TTC549 (cell line): ENCODE data around the gene SH3RF1.

Source experiments
- FAIRE-seq: peaks from 2 replicates; lab custom pipeline; 2012; peaks lifted over from hg19 to GRCh38; lab: Jason Lieb, UNC

The SH3RF1 gene

DNA sequence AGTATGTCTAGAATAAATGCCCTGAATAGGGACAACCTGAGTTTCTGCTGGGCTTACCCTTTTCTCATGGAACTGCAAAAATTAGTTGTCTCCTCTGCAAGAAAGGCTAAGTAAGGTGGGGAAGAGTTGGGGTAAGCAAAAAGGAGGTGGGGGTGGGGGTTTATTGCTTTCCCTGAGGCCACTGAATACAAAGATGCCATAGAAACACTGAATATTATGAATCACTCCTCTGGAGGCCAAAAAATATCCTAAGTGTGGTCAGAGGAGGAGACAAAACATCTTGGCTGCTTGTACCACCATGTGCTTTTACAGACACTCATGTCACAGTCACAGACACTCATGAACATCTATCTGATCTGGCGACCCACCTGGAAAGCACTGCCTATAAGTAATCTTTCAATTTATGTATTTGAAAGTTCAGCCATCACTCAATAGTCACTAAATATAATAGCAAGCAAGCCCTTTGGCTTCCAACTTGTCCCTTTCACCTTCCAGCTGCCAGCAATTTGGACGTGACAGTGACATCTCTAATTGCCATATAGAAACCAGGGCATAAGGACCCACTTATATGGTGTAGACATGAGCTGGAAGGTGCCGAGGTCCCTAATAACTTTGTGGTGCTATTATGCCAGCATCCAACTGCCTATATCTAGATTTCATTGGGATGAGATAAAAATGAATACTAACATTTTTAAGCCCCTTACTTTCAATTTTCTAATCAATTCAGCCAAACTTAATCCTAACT is 138.0 kb downstream of the SH3RF1 start:
- no peak for FAIRE-seq

DNA sequence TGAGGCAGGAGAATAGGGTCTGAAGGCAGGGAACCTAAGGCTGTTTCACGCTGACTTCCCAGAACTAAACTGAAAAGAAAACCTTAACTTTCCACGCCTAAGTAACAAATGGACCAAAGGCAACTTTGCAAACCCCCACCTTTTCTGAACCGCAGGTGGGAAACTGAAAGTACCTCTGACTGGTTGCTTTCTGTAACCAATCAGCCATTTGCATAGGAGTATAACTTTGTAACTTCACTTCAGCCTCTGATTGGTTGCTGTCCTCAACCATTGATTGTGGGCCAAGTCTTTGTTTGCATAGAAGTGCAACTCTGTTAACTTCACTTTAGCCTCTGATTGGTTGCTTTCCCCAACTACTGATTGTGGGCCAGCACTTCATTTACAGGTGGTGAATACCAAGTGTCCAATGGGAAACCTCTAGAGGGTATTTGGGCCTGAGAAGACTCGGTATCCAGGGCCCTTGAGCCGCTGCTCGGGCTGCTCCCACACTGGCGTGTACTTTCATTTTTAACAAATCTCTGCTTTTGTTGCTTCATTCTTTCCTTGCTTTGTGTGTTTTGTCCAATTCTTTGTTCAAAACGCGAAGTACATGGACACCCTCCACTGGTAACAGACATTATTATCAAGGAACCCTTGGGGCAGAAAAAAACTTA is 139.1 kb downstream of the SH3RF1 start:
- FAIRE-seq: no peak

DNA sequence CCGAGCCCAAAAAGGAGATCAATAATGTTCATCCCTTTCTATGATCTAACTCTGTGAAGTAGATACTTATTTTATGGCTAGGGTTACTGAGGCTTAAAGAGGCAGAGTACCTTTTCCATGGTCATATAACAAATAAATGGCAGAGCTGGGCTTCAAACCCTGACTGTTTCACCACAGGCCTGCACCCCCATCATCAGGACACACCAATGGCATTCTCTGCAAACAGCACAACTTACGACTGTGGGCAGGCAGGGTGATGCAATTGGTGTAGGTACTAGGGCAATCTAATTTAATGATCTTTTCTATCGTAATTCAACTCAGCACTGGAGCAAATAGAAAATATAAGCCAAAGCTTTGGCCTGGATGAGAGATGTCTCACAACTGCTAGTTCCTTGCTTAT is 141.9 kb downstream of the SH3RF1 start:
- no peak for FAIRE-seq

DNA sequence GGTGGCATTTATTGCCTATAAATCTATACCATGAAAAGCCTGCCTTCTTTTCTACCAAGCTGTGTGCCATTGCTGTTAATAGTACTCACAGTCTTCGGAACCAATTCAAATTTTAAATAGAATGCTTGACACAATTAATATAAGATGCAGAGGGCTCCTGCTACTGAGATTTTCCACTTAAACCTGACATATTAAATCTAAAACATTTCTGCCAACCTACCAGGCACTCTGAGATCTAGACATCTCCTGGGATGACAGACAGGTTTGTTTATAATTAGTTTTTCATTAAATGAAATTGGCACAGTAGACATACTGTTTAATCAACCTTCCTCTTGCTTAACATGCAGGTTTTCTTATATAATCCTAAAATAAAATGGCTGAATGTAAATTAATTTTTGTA is 143.4 kb downstream of the SH3RF1 start:
- no peak for FAIRE-seq

DNA sequence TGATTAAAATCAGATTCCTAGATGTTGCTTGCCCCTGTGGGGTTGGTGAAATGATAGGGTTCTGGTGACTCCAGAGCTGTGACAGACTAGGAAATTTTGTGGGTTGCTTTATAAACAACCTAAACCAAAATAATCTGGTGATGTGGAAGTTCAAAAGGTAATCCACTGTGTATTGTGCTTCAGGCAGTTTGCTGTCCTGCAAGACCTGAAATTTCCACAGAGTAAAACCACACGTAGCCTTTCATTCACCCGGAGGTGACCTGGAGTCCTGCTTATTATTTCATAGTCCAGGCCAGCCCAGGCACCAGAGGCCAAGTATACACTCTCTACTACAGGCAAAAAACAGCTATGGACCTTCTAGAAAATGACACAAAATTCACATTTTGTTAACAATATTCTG is 146.1 kb downstream of the SH3RF1 start:
- FAIRE-seq: no peak

DNA sequence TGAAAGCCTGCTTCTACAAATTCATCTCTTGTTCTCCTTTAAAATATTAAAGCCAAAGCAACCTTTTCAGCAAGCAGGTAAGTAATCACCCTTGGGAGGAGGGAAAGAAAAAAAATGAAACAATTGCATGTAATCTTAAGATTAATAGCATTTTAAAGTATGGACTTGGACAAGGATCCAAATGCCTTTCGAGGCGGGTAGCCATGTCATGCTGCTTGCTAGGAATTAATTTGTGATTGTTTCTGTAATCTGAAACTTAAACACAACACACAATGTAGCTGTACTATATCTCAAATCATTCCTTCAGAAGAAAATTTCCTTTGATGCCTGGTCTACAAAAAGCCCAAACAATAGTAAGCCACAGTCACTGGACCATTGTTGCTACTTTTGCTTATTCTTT is 148.3 kb downstream of the SH3RF1 start:
- FAIRE-seq: no peak

DNA sequence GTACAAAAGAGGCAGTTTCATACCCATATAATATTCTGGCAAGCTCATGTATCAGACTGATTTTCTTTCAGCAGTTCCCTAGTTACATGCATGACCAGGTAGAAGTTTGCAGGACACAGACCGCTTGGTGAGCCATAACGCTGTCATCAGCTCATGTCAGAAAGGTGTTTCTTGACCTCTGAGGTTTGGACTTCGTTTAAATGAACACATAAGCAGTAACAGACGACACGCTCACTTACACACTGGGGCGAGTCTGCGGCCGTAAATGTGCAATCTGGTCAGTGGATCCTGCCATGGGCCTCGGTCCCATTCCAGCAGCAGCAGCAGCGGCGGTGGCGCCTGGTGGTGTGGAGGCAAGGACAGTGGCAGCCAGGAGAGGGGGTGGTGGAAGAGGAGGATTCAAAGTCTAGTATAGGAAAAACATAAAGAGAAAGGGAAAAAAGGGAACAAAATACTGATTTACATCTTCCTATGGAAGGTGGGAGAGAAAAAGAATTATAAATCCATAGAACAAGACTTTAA is 148.8 kb downstream of the SH3RF1 start:
- no peak for FAIRE-seq

DNA sequence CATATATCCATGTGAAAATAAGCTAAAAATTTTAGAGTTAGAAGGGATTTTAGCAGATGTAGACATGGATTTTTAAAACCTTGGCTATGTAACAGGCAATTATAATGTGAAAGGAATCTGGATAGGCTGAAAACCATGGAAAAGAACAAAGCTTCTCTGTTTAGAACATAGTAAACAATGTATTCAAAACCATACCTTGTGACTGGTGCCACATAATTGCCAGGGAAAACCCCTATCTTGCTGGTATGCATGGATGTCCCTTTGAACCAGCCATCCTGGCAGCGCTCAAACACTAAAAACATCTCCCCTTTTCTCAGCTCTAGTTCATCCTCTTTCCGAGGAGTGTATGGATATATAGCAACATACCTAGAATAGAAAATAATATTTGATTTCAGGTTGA is 150.1 kb downstream of the SH3RF1 start:
- FAIRE-seq: no peak

DNA sequence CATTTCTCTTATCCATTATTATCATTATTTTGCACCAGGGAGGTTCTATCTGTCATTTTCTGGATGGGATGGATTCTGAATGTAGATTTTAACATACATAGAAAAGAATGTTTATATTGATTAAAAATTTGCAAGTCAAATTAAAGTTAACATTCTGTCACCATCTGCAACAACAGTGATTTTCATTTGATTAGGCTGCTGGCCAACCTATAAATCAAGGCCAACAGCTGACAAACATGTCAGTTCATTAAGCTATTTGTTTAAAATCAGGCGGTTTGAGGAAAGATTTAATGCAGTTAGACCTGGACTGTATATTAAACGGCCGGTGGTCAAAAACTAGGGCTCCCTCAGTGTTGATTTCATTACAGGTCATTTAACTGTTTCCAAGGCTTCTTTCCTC is 151.2 kb downstream of the SH3RF1 start:
- FAIRE-seq: no peak

DNA sequence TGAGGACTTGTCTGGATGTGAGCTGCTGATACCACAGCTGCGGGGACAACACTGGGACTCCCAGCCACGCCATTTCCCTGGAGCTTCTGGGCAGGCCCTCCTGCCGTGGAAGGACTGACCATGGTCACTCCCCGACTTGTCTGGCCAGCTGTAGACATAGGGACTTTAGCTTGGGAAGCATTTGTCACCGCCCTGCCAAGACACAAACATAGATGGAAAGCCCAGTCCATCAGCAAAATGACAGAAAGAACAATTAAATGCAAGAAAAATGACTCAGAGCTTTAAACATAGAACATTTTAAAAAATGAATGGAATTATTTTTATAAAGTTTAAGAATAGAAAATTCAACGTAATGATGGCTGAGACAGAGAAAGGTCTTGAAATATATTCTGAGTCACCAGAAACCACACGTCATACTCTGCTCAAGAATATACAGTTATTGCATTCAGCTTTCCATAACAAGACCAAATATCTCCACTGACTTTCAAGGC is 153.1 kb downstream of the SH3RF1 start:
- FAIRE-seq: no peak

DNA sequence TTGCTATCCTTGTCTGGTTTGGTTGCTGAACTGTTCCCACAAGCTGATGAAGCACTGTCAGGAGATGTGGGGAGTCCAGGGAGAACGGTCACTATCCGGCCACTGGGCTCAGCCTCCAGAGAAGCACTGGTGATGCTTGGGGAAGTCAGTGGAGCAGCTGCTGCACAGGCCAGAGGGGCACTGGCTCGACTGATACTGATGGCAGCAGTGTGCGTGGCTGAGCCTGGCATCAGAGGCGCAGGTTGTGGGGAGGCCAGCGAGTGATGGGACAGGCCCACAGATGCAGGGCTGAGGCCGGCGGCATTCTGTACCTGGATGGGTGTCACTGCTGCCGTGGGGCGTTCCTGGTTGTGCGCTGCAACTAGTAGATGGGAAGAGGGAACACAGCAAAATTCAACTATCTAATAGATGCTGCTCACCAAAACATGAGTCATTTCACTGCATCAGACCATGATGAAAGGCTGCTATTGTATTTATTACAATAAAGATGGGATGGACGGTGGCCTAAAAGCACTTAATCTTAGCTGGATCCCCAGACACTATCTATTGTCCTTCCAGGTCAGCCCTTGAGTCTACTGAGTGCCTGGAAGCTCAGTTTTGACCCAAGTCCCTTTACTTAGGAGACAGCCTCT is 154.4 kb downstream of the SH3RF1 start:
- FAIRE-seq: no peak

DNA sequence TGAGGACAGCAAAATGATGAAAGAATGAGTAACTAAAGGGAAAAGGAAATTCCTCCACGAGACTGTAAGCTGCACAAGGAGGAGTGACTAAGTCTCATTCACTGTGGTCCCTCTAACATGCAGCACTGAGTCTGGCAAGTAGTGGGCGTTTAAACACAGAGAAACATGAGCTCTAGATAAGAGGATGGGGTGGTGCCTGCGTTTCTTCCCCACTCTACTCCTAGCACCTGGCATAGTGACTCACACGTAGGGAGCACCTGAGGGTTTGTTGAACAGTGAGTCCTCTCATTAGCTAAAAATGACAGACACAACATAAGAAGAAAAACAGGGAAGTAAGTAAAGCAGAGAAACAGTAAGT is 154.9 kb downstream of the SH3RF1 start:
- no peak for FAIRE-seq

DNA sequence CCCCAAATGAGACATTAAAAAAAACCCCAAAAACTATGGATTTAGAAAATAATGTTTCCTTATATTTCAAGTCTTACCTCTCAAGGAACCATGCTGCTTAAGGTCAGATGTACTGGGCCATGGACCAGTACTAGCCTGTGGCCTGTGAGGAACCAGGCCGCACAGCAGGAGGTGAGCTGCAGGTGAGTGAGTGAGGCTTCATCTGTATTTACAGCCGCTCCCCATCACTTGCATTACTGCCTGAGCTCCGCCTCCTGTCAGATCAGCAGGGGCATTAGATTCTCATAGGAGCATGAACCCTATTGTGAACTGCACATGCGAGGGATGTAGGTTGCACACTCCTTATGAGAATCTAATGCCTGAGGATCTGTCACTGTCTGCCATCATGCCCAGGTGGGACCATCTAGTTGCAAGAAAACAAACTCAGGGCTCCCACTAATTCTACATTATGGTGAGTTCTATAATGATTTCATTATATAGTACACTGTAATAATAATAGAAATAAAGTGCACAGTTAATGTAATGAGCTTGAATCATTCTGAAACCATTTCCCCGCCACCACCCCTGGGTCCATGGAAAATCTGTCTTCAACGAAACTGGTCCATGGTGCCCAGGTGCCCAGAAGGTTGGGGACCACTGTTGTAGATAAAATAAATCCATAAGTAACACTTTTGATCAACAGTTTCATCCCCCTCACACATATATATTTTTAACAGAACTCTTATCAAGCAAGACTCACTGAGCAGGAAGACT is 155.4 kb downstream of the SH3RF1 start:
- FAIRE-seq: no peak

DNA sequence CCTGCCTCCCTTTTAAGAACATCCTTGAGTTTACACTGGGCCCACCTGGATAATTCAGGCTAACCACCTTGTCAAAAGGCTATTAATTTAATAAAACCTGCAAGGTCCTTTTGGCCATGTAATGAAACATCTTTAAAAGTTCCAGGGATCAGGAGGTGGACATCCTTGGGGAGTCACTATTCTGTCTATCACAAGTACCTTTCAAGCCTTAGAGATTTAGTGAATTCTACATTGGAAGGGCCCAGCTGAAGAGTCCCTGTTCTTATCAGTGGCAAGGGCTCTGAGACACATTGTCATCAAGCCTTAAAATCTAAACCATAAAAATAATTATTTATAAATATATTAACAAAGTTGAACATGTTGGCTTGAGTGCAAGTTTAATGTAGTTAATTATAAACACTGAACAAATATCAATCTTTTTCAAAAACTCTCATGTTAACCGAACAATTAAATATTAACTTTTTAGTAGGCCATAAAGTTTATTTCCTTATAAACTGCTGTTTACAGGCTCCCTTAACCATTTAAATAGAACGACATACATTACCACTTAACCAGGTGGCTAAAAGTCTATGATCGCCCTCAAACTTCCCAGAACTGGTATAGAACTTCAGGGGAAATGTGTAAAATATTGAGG is 156.3 kb downstream of the SH3RF1 start:
- FAIRE-seq: no peak

DNA sequence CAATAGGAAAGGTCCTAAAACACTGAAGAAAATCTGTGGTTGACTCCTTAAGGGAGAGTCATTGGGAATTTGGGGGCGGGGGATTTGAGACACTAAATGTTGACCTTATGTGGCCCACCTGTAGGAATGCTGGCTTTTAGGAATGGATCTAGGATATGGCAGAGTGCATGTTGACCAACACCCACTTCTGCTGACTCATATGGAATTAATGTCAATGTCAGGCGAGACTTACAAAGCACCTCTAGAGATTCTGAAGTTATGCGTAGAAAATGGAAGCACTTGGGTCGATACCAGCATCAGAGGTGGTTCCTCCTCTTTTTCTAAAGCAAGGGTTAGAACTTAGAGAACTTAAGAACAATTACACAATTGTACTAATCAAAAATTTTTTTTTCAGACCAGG is 160.1 kb downstream of the SH3RF1 start:
- FAIRE-seq: no peak

DNA sequence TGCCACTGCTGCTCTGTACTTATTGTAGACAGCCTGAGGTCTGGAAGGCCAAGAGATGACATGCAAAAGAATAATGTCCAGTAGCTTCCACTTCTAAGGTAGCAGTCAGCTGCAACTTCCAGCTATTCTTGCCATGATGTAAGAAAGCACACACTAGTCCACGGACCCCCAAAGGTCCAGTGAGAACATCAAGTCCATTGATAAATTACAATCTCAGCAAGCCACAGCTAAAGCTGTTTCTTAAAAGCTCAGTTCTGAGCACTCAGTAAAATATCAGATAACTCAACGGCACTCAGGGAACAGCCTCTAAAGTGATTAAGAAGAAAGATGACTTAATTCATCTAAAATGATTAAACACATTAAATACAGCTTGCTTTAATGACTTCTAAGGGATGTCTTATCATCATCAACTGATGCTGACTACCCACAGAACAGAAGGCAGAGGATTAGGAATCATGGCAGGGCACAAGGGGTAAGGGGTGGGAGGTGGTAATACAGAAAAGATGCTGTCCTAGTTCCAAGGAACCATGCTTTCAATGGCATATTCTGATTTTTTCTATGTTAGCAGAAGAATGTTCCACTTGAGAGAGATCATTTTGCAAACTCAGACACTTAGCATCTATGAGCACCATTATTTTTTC is 161.6 kb downstream of the SH3RF1 start:
- no peak for FAIRE-seq

DNA sequence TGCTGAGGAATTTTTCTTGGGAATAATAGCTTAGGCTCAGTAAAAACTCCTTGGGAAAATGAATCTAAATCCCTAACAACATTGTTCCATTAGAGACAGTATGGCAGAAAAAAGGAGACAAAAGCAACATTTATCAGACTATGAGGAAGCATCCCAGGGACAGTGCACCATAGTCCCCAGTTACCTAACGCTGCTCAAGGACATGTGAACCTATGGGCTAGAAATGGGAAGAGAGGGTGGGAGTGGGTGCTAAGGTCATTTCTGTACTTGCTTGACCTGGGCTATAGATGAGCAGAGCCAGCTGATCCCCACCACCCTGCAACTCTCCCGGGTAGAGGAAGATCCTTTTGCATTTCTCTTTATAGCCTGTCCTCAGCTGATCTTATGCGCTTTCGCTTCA is 162.5 kb downstream of the SH3RF1 start:
- FAIRE-seq: no peak

DNA sequence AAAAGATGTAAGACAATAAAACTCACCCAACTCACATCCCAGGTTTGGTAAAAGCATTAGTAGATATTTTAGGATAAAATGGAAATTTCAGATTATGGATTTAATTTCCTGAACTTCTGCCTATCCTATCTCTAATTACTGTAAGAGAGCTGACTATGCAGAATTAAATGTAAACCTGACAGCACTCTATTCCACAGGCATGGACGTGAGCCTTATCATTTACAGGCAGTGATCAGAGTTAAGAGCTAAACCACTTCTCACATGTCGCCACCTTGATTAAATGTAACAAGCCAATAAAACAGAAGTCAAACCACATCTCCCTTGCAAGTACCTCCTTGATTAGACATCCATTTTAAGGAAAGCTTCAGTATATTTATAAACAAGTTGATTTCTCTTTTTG is 163.2 kb downstream of the SH3RF1 start:
- FAIRE-seq: no peak

DNA sequence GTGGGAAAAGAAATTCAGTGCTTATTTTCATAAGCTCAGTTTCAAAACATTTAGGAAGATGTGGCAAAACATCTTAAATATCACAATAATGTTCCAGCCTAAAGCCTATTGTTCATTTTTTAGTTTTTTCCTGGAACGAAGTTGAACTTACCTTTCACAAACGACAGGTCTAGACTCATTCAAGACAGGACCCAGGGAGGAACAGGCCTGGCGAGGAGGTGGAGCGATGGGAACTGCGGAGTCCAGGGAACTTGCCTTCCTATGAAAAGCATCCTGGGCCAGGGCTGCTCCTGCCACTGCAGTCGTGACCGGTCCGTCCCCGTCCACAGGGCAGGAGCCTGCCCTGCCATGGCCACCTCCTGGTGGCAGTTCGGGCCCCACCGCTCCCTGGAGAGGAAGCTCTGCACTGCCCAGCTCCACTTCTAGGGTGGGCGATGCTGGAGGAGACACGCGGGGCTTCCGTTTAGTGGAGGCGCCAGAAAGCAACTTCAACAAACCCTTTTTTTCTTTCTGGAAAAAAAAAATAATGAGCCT is 164.0 kb downstream of the SH3RF1 start:
- no peak for FAIRE-seq

DNA sequence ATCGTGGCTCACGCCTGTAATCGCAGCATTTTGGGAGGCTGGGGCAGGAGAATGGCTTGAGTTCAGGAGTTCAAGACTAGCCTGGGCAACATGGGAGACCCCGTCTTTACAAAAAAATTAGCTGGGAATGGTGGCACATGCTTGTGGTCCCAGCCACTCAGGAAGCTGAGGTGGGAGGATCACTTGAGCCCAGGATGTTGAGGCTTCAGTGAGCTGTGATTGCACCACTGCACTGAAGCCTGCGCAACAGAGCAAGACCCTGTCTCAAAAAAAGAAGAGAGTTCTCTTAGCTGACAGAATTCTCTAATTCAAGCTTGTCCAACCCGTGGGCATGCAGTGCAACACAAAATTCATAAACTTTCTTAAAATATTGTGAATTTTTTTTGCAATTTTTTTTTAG is 165.1 kb downstream of the SH3RF1 start:
- FAIRE-seq: no peak

DNA sequence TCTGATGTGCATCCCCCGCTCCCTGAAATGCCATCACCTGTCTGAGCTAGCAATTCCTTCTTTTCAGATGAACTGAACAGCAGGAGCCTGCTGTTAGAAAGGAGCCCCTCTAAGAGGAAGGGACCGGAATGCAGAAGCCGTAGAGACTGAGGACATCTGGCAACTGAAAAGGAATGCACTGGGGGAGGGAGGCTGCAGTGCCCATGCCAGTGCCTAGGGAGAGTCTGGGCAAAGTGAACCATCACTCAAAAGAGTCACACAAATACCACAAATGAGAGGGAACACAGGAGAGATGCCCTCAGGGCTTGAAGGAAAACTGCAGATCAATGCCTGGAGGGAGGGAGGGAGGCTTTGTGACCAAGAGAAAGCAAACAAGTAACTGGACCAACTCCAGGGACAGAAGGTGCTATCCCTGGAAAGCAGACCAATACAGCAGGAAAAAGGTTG is 166.8 kb downstream of the SH3RF1 start:
- FAIRE-seq: no peak
